Testis (tissue), 2 donors: ENCODE data around the gene BMP7.

Experiments used
- POLR2A ChIP-seq: fragments of 450-650 bp; IDR thresholded peaks from one replicate; pipeline ENCODE4 v1.6.1; 2017; ENCODE audit warnings: antibody characterized with exemption, mild to moderate bottlenecking, moderate library complexity
- TF ChIP-seq, protein P1 (sequence below), 3 experiments: fragments of 450-650 bp in 2 of 3; fragments of 200-600 bp in 1 of 3; sonication (generic) in 1 of 3; IDR thresholded peaks; one replicate each; pipeline ENCODE4 v1.5.1; 2016 to 2019; ENCODE audit warnings: antibody characterized with exemption in 3 of 3, mild to moderate bottlenecking in 2 of 3, moderate library complexity in 1 of 3

DNA sequence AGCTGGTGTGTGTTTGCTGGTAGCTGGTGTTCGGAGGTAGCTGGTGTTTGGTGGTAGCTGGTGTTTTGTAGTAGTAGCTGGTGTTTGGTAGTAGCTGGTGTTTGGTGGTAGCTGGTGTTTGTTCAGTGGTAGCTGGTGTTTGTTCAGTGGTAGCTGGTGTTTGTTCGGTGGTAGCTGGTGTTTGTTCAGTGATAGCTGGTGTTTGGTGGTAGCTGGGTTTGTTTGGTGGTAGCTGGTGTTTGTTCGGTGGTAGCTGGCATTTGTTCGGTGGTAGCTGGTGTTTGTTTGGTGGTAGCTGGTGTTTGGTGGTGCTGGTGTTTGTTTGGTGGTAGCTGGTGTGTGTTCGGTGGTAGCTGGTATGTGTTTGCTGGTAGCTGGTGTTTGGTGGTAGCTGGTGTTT is 48.0 kb downstream of the BMP7 start:
- TF ChIP-seq POLR2A = no peak
- TF ChIP-seq, protein P1, sequence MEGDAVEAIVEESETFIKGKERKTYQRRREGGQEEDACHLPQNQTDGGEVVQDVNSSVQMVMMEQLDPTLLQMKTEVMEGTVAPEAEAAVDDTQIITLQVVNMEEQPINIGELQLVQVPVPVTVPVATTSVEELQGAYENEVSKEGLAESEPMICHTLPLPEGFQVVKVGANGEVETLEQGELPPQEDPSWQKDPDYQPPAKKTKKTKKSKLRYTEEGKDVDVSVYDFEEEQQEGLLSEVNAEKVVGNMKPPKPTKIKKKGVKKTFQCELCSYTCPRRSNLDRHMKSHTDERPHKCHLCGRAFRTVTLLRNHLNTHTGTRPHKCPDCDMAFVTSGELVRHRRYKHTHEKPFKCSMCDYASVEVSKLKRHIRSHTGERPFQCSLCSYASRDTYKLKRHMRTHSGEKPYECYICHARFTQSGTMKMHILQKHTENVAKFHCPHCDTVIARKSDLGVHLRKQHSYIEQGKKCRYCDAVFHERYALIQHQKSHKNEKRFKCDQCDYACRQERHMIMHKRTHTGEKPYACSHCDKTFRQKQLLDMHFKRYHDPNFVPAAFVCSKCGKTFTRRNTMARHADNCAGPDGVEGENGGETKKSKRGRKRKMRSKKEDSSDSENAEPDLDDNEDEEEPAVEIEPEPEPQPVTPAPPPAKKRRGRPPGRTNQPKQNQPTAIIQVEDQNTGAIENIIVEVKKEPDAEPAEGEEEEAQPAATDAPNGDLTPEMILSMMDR (IDR thresholded peaks at IDR 0.05) = no peak
